Kidney tubule cell (primary cell): ENCODE measurements around the gene SOX2.
"Not testable (repeated sequence)": the region's sequence is repeated elsewhere in the genome, so short reads cannot be mapped to it uniquely, and the experiment has no call there.

Experiments
- DNase-seq: peaks from one replicate; pipeline ENCODE4 v3.0.0-alpha.2; 2018; ENCODE audit warnings: low spot score

Gene SOX2

DNA sequence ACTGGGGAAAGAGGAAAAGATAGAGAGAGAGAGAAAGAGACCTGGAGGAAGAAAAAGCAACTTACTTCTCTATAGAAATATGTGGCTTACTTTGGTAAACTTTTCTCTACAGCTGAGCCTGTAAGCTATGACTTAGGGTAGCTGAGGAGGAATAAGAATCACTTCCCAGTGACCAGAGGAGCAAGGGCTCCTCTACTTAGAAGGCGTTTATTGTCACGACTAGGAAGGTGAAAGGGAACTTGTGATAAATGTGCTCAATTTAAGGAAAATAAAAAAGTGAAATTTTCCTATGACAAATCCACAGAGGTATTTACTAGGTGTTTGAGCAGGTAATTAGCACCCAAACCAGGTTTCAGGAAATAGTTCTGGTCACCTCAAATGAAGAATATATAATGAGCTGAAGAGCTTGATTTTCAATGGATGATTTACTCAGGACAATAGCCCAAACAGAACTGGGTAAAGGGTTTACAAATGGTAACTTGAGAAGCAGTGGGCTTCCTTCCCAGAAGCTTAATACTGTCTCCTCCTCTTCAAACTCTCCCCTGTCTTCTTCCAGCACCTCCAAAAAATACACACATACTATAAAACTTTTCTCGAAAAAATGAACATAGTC, 46.1 kb downstream of the SOX2 start:
- no peak for DNase-seq

DNA sequence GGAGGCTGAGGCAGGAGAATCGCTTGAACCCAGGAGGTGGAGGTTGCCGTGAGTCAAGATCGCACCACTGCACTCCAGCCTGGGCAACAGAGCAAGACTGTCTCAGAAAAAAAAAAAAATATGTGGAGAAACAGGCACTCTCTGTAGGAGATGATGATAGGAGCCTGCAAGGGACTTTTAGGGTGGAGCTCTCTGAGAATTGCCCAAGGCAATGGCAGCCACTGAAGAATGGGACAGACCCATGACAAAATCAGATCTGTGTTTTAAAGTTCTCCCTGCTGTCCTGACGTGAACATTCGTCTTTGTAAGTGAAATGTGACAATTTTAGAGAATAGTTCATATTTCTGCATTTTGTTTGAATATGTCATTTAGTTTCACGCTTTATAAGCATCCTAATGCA, 50.2 kb downstream of the SOX2 start:
- no peak for DNase-seq

DNA sequence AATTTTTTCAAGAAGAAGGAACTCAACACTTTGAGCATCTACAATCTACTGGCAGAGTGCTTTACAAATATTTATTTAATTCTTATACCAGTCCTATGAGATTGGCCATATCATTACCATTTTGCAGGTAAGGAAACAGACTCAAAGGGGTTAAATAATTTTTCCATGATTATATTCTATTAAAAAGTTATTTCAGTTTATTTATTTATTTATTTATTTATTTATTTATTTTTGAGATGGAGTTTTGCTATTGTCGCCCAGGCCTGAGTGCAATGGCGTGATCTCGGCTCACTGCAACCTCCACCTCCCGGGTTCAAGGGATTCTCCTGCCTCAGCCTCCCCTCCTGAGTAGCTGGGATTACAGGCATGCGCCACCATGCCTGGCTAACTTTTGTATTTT, 52.3 kb downstream of the SOX2 start:
- not testable (repeated sequence) for DNase-seq
